Measurements from ENCODE around the gene SCUBE1.
"Not testable (repeated sequence)": the region's sequence is repeated elsewhere in the genome, so short reads cannot be mapped to it uniquely, and the experiment has no call there.

SCUBE1 gene

GRCh38 chr22:43355688-43356087 is 12.5 kb upstream of the SCUBE1 start:
- DNase-seq = not testable (repeated sequence)

GRCh38 chr22:43351966-43352345 is 8.8 kb upstream of the SCUBE1 start:
- no peak for DNase-seq

DNA sequence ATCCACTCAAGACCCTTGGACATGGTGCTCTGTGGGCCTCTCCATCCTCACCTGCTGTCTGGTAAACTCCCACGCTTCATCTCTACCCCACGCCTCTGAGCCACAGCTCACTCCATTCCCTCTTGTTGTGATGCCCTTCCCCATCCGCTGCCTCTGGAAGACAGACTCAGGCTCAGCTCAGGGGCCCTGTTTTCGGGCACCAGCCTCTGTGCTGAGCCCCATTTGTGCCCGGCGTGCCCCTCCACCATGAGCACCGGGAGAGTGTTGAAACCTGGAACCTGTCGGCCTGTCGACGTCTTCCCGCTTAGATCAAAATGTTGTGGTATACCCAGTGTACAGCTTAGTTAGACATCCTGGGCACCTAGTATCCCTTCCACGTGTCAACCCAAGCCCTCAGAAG is 6.5 kb upstream of the SCUBE1 start:
- no peak for DNase-seq

DNA sequence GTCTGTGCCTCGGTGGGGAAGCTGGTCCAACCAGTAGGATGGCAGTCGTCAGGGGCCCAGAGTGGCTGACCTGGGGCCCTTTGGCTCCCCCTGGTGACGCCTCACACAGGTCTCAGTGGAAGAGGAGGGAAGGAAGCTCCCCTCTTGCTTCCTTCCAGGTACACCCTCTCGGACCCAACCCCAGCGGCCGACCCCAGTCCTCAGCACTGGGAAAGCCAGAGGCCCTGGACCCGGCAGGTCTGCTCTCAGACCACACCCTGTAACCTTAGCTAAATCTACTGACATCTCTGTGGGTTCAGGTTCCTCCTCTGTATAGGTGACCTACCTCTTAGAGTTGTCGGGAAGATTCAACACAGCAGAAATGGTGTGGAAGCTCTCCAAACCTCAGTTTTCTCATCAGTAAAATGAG is 3.4 kb upstream of the SCUBE1 start:
- peak; percentile 64 for DNase-seq

- no peak for DNase-seq
Observed at GRCh38 chr22:43345761-43346301, 2.7 kb upstream of the SCUBE1 start.

GRCh38 chr22:43345356-43345755 is 2.2 kb upstream of the SCUBE1 start:
- no peak for DNase-seq

DNA sequence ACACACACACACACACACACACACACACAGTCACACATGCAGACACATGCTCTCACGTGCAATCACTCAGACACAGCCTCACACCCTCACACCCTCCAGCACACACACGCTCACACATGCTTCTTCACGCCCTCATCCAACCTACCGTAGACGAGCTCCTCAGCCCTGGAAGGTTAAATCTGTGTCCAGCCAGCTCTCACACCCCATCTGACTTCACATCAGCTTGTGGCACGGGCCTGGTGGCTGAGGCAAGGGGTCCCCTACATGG is 1.3 kb upstream of the SCUBE1 start:
- DNase-seq = no peak

DNA sequence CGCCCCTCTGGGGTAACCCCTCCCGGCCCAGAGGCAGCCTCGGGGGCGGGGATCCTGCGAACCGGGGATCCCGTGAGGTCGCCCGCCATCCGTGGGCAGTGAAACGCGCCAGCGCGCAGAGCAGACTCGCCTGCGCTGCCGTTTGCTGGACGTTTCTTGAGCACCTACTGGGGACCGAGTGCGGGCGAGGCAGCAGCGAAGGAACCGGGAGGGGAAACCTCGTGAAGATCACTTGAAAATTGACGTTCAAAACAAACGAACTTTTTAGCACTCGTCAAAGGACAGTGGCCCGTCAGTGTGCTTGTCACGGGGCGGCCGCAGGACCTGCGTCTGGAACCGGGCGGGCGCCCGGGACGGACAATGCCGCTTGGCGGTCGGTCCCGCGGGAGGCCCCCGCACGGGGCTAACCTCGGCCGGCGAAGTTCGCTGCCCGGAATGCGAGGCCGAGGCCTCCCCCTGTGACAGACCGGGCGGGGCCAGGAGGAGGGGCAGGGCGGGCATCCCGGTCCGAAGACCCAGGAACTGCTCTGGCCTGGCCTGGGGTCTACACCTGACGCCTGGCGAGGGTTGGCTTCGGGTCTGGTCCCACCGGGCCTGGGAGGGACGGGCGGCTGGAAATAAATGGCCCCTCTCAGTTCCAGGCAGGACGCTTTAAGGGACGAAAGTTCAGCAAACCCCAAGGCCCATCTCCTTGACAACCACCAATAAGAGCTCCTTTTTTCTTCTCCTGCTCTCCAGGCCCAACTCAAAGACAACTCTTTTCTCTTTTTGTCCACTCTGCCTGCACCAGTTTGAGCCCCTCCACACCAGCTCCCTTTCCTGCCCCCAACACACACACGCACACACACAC is 723 bp upstream of the SCUBE1 start:
- no peak for DNase-seq

GRCh38 chr22:43342347-43343261 is 568 bp downstream of the SCUBE1 start:
- no peak for DNase-seq

DNA sequence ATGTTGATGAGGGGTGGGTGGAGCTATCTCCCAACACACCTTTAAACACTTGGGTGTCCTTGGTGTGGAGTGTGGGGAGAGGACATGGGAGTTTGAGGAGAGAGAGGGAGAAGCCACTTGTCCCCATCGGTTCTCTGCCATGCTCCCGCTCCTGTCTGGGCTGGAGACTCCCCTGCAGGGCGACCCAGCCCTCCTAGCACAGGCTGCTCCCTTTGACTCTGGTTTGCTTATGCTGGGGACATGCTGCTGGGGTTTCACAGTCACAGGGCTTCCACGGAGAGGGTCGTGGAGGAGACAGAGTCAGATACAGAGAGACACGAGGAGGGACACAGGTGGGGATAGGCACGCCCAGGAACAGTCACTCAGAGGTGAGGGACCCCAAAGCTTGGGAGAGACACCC is 1.6 kb downstream of the SCUBE1 start:
- no peak for DNase-seq

GRCh38 chr22:43338766-43339345 is 4.3 kb downstream of the SCUBE1 start:
- no peak for DNase-seq

DNA sequence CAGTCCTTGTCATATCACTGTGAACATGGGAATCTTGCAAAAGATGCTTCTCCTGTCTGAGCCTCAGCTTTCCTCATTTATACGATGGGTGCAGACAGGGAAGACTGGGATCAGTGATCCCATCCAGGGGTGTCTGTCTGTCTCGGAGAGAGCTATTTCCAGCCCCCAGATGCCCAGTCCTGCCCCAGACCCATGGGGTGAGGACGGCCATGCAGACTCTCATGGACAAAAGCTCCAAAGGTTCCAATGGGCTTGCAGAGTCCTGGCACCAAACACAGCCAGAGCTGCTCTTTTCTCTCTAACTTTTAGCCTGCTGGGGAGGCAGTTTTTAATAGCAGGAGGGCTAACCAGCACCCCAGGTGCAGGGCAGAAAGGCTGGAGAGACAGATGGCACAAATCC is 5.2 kb downstream of the SCUBE1 start:
- no peak for DNase-seq

GRCh38 chr22:43337385-43337784 is 5.8 kb downstream of the SCUBE1 start:
- DNase-seq = no peak

GRCh38 chr22:43334378-43334777 is 8.8 kb downstream of the SCUBE1 start:
- no peak for DNase-seq

GRCh38 chr22:43333978-43334377 is 9.2 kb downstream of the SCUBE1 start:
- DNase-seq = no peak

DNA sequence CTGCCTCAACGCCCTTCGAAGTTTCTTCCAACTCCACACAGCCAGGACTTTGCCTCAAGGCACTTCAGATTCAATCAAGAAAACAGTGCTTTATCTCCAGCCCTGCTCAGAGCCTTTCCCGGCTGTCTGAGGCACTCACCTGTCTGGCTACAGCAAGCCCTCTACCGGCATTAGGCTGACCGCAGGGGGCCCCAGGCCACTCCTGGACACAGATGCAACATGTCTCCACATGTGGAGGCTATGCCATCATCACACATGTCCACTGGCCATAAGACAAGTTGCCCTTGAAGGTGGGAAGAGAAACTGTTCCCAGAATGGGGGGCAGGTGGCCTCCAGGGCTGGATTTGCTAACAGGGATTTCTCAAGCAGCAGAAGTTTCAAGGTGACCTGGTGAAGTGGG is 10.0 kb downstream of the SCUBE1 start:
- DNase-seq = no peak

- DNase-seq = no peak
Observed at GRCh38 chr22:43331698-43332097, 11.5 kb downstream of the SCUBE1 start.

DNA sequence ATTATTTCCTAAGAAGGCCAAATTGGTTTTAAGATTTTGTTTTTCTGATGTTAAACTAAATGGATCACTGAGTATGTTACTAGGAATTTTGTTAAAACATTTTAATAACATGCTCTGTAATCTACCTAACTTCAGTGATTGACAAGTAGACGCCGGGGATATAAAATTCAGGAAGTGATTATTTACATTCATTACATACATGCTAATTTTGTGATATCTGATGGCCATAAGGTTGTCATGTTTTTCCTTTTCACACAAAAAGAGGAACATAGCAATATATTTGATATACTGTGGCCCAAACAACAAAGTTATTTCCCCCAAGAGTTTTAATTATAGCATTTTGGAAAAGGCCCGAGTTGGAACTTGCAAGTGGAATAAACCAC is 12.1 kb downstream of the SCUBE1 start:
- no peak for DNase-seq

DNA sequence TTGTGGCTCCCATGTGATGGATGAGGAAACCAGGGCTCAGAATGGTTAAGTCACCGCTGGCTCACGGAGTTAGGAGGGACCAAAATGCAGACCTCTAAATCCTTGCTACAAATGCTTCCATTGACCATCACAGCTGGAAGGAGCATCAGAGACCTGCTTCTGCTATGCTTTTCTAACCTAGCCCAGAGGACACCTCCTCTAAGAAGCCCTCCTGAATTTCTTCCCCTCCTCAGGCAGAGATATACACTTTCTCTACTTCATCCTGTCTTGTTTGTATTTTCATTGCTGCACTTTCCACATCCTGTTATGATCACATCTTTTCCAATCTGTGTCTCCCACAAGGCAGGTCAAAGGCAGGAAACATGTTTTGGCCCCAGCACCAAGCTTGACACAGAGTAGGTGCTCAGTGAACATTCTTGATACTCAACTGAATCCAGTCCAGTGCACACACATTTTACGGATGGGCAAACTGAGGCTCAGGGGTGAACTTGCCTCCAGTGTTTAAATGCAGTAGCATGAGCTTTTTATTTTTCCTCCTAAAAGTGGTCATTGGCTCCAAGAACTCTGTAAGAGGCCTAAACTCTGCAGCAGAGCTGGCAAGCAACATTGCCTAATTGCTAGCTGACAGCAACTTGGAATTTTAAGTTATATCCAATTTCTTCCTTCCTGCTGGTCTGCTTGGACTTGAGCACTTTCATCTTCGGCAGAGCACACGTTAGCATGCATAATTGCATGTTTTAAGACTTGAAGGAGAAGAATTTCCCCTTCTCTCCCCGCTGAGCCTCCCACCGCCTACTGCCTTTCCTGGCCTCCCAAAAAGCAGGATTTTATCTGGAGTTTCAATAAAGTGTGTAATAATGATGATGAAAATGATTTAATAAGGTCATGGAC is 12.7 kb downstream of the SCUBE1 start:
- no peak for DNase-seq

DNA sequence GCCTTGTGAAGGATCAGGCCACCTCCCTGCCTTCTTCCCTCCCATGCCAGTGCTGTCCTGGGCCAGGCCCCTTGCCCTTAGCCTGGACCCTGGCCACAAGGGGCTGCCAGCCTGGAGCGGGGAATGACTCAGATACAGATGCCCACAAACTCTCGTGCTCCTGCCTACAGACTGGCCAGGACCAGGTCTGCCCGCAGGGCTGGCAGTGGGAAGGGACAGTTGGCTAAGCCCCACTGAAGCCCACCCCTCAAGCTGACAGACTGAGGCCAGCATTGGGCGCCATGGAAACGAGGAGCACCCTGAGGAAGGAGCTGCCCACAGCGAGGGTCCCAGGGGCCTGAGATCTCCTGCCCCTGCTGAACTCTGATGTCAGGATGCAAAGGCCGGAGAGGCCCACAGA is 14.1 kb downstream of the SCUBE1 start:
- DNase-seq = no peak

- no peak for DNase-seq
Observed at GRCh38 chr22:43327157-43327438, 16.1 kb downstream of the SCUBE1 start.

GRCh38 chr22:43326331-43327156 is 16.6 kb downstream of the SCUBE1 start:
- no peak for DNase-seq
